OCI-LY7 (cell line): ENCODE data around the gene DHRS7. TPM values are rescaled to one million over a fixed set of nuclear protein-coding genes. Genes with fewer than 3 reads are reported as not detected.

Source experiments
- BruUV-seq: library from RNA; stranded (reverse); fragments of 400-500 nt; replicated peaks from 2 replicates; lab custom pipeline; 2021; lab: Mats Ljungman, UMichigan
- CTCF ChIA-PET: fragments of 300-600 bp; sonication (Branson Sonifier 250); formaldehyde crosslinking; loops from one replicate; lab custom pipeline; 2022; ENCODE audit warnings: antibody characterized with exemption; ENCODE audit not compliant: unreplicated experiment; lab: Charles Lee
- POLR2A ChIA-PET: fragments of 300-600 bp; sonication (Branson Sonifier 250); formaldehyde crosslinking; loops from one replicate; lab custom pipeline; 2022; ENCODE audit warnings: antibody characterized with exemption; lab: Charles Lee
- DNase-seq: peaks from one replicate; pipeline ENCODE4 v3.0.0-alpha.2; 2015; ENCODE audit warnings: low spot score
- H2AFZ ChIP-seq: fragments of 200-600 bp; sonication (generic), shearing (Covaris generic); 2 replicates; pipeline ENCODE4 v1.6.1; 2014; ENCODE audit warnings: mild to moderate bottlenecking, antibody characterized with exemption, low read length, moderate library complexity
- H3K27ac ChIP-seq: fragments of 200-600 bp; sonication (generic); 2 replicates; pipeline ENCODE4 v1.5.1; 2014; ENCODE audit warnings: mixed run types, low read depth, mild to moderate bottlenecking, moderate library complexity, low read length, inconsistent platforms; ENCODE audit not compliant: poor library complexity, severe bottlenecking
- H3K36me3 ChIP-seq: fragments of 200-600 bp; sonication (generic); 2 replicates; pipeline ENCODE4 v1.6.1; 2014; ENCODE audit warnings: mild to moderate bottlenecking, antibody characterized with exemption, low read length, moderate library complexity, mixed read lengths; ENCODE audit not compliant: insufficient read depth
- H3K4me1 ChIP-seq: fragments of 200-600 bp; sonication (generic); 2 replicates; pipeline ENCODE4 v1.5.1; 2014; ENCODE audit warnings: mild to moderate bottlenecking, low read length; ENCODE audit not compliant: insufficient read depth, poor library complexity, severe bottlenecking
- H3K4me2 ChIP-seq: fragments of 200-600 bp; sonication (generic); 2 replicates; pipeline ENCODE4 v1.6.1; 2014; ENCODE audit warnings: mild to moderate bottlenecking, low read length
- H3K4me3 ChIP-seq: fragments of 200-600 bp; sonication (generic); 2 replicates; pipeline ENCODE4 v1.5.1; 2014; ENCODE audit warnings: mild to moderate bottlenecking, low read depth, low read length; ENCODE audit not compliant: poor library complexity, severe bottlenecking
- H3K79me2 ChIP-seq: fragments of 200-600 bp; sonication (generic); 2 replicates; pipeline ENCODE4 v1.6.1; 2016; ENCODE audit warnings: low read depth, mild to moderate bottlenecking, low read length, moderate library complexity, mixed read lengths; ENCODE audit not compliant: insufficient read depth
- H3K9me2 ChIP-seq: fragments of 200-600 bp; sonication (generic); 2 replicates; pipeline ENCODE4 v1.6.1; 2016; ENCODE audit warnings: mild to moderate bottlenecking, low read length, mixed read lengths; ENCODE audit not compliant: insufficient read depth
- H3K9me3 ChIP-seq: fragments of 200-600 bp; sonication (generic); 2 replicates; pipeline ENCODE4 v1.6.1; 2014; ENCODE audit warnings: mild to moderate bottlenecking, mixed run types, low read length, mixed read lengths
- H4K20me1 ChIP-seq: fragments of 200-600 bp; sonication (generic); 2 replicates; pipeline ENCODE4 v1.6.1; 2014; ENCODE audit warnings: mild to moderate bottlenecking, antibody characterized with exemption, low read length, moderate library complexity, mixed read lengths; ENCODE audit not compliant: insufficient read depth
- EZH2phosphoT487 ChIP-seq: fragments of 200-600 bp; sonication (generic); IDR thresholded peaks from 2 replicates; pipeline ENCODE4 v1.6.1; 2018; ENCODE audit warnings: low read depth, borderline replicate concordance, mild to moderate bottlenecking, mixed run types, antibody characterized with exemption, low read length, moderate library complexity, mixed read lengths
- intact Hi-C: fragments of 100-400 bp; cut with micrococcal nuclease; formaldehyde crosslinking; loops from one replicate; pipeline ENCODE4 v1.10.0; 2022; ENCODE audit not compliant: unreplicated experiment
- total RNA-seq, 2 experiments: library from RNA; depleted of rRNA in 1 of 2; stranded (reverse); fragments of >200 nt in 1 of 2; shearing (Covaris generic) in 1 of 2; gene quantifications; 2 replicates each; pipeline ENCODE4 v1.2.3, GENCODE V29; 2014 to 2022
- TF ChIP-seq, protein P1 (sequence below): fragments of 200-600 bp; sonication (generic); conservative IDR thresholded peaks from 2 replicates; pipeline ENCODE4 v1.5.1; 2014; ENCODE audit warnings: mild to moderate bottlenecking, antibody characterized with exemption, low read length, moderate library complexity, mixed read lengths

DHRS7 gene
- total RNA-seq, 2 experiments from 2014 or later = 31.1 to 32.7 TPM

DNA sequence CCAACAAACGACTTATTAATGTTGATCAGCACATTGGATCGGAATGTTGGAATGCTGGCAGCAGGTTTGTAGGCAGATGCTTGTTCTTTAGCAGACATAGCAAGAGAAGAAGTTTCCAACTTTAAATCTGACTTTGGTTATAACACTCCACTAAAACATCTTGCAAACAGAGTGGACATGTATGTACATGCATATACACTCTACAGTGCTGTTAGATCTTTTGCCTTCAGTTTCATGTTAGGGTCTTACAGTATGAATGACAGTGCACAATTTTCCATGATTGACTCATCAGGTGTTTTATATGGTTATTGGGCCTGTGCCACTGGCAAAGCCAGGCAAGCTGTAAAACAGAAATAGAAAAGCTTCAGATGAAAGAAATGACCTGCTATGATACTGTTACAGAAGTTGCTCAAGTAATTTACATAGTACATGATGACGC is 14.3 kb upstream of the DHRS7 start:
- Histone ChIP-seq H3K9me3 (peaks cover 17% of the 10 kb centered on the region; the same call in 1 of the 2 replicates), H3K9me2 (no peaks in the 10 kb centered on the region), H3K4me3 (no peak overlapping the region), H3K79me2 (no peaks in the 10 kb centered on the region), H3K4me2 (no peak overlapping the region), H2AFZ (no peak overlapping the region), H4K20me1 (no peaks in the 10 kb centered on the region), H3K36me3 (no peaks in the 10 kb centered on the region), H3K4me1 (peaks cover 15% of the 10 kb centered on the region), H3K27ac (no peak overlapping the region)
- TF ChIP-seq, protein P1, sequence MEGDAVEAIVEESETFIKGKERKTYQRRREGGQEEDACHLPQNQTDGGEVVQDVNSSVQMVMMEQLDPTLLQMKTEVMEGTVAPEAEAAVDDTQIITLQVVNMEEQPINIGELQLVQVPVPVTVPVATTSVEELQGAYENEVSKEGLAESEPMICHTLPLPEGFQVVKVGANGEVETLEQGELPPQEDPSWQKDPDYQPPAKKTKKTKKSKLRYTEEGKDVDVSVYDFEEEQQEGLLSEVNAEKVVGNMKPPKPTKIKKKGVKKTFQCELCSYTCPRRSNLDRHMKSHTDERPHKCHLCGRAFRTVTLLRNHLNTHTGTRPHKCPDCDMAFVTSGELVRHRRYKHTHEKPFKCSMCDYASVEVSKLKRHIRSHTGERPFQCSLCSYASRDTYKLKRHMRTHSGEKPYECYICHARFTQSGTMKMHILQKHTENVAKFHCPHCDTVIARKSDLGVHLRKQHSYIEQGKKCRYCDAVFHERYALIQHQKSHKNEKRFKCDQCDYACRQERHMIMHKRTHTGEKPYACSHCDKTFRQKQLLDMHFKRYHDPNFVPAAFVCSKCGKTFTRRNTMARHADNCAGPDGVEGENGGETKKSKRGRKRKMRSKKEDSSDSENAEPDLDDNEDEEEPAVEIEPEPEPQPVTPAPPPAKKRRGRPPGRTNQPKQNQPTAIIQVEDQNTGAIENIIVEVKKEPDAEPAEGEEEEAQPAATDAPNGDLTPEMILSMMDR = no peak
- no peak for TF ChIP-seq EZH2phosphoT487
- BruUV-seq = no TSS peak
- CTCF ChIA-PET = no interaction called here
- intact Hi-C loops = no loop called here
- no peak for DNase-seq
- POLR2A ChIA-PET = interaction anchor here (0.8 kb wide), 1 partner anchor 238 kb away, joined by 3 read pairs; no protein-coding TSS in a partner anchor

DNA sequence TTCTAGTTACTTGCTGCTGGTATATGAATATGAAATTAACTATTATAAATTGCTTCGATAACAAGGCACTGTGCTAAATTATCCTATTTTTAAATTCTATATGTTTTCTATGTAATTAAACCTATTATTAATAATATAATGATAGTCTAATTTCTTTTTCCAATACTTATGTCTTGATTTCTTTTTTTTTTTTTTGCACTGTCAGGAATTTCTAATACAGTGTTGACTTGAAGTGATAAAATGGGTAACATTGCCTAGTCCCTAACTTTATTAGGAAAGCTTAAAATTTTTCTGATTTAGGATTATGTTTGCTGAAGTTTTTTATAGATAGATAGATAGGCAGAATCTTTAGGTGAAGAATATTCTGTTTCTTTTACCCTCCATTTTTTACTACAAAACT is 13.6 kb upstream of the DHRS7 start:
- H3K4me3 ChIP-seq = no peak overlapping the region
- CTCF ChIA-PET = no interaction called here

DNA sequence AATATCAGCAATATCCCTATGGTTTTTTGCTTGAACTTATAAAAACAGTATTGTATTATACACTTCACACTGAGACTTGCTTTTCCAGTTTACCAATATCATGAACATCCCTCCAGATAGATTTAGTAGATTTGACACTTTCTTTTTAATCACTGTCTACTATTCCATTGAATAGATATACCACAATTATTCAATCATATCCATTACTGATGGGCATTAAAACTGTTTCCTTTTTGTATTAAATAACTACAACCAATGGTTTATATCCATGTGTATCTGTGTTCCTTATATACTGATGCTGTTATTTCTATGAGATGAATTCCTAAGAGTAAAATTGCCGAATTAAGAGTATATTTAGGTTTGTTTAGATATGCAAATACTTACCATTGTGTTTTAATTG is 13.0 kb upstream of the DHRS7 start:
- H4K20me1 ChIP-seq = no peaks in the 10 kb centered on the region
- no peak for TF ChIP-seq EZH2phosphoT487
- TF ChIP-seq, protein P1 = no peak
- CTCF ChIA-PET = no interaction called here
- no peaks in the 10 kb centered on the region for H3K79me2 ChIP-seq
- H3K4me2 ChIP-seq = no peak overlapping the region
- no peaks in the 10 kb centered on the region for H3K36me3 ChIP-seq
- peaks cover 5% of the 10 kb centered on the region for H3K4me1 ChIP-seq
- DNase-seq = no peak
- H3K9me3 ChIP-seq = peaks cover 17% of the 10 kb centered on the region; the same call in 1 of the 2 replicates
- no peak overlapping the region for H2AFZ ChIP-seq
- H3K4me3 ChIP-seq = no peak overlapping the region
- H3K27ac ChIP-seq = no peak overlapping the region
- BruUV-seq = no TSS peak
- POLR2A ChIA-PET = interaction anchor here (1.6 kb wide), 1 partner anchor 12 kb away, joined by 4 read pairs; no protein-coding TSS in a partner anchor
- no peaks in the 10 kb centered on the region for H3K9me2 ChIP-seq
- intact Hi-C loops = no loop called here

More for the DNA sequence above, 13.6 kb upstream of the DHRS7 start:
- BruUV-seq = no TSS peak
- peaks cover 11% of the 10 kb centered on the region for H3K4me1 ChIP-seq
- H3K27ac ChIP-seq = no peak overlapping the region
- H2AFZ ChIP-seq = no peak overlapping the region
- DNase-seq = no peak
- no peak overlapping the region for H3K4me2 ChIP-seq
- H3K79me2 ChIP-seq = no peaks in the 10 kb centered on the region
- no peaks in the 10 kb centered on the region for H3K9me2 ChIP-seq
- POLR2A ChIA-PET = no interaction called here
- H3K9me3 ChIP-seq = peaks cover 17% of the 10 kb centered on the region; the same call in 1 of the 2 replicates
- H3K36me3 ChIP-seq = no peaks in the 10 kb centered on the region
- no peak for TF ChIP-seq EZH2phosphoT487
- TF ChIP-seq, protein P1 = no peak
- no peaks in the 10 kb centered on the region for H4K20me1 ChIP-seq
- intact Hi-C loops = no loop called here
